Hepatocyte (in vitro differentiated cells): Measurements from ENCODE around the gene ARFGAP2. TPM values are rescaled to one million over a fixed set of nuclear protein-coding genes. Genes with fewer than 3 reads are reported as not detected.

Experiments used
- DNase-seq: peaks from one replicate; pipeline ENCODE4 v3.0.0-alpha.2; 2016; ENCODE audit warnings: low spot score
- H2AFZ ChIP-seq: fragments of 200-600 bp; sonication (generic); 2 replicates; pipeline ENCODE4 v1.6.0; 2016; ENCODE audit warnings: antibody characterized with exemption, mild to moderate bottlenecking
- H3K27ac ChIP-seq: fragments of 200-600 bp; sonication (generic); 2 replicates; pipeline ENCODE4 v1.5.1; 2016; ENCODE audit warnings: mild to moderate bottlenecking
- H3K27me3 ChIP-seq: fragments of 200-600 bp; sonication (generic); 2 replicates; pipeline ENCODE4 v1.6.1; 2016
- H3K36me3 ChIP-seq: fragments of 200-600 bp; sonication (generic); replicated peaks from 2 replicates; pipeline ENCODE4 v1.5.1; 2016; ENCODE audit warnings: low read depth; ENCODE audit not compliant: insufficient read depth
- H3K4me1 ChIP-seq: fragments of 200-600 bp; sonication (generic); 2 replicates; pipeline ENCODE4 v1.5.1; 2016; ENCODE audit warnings: mild to moderate bottlenecking, moderate library complexity; ENCODE audit not compliant: insufficient read depth
- H3K4me2 ChIP-seq: fragments of 200-600 bp; sonication (generic); 2 replicates; pipeline ENCODE4 v1.6.0; 2016
- H3K4me3 ChIP-seq: fragments of 200-600 bp; sonication (generic); 2 replicates; pipeline ENCODE4 v1.5.1; 2016; ENCODE audit warnings: mild to moderate bottlenecking
- H3K79me2 ChIP-seq: fragments of 200-600 bp; sonication (generic); 2 replicates; pipeline ENCODE4 v1.6.0; 2017; ENCODE audit warnings: mild to moderate bottlenecking
- H3K9me2 ChIP-seq: fragments of 200-600 bp; sonication (generic); replicated peaks from 2 replicates; pipeline ENCODE4 v1.6.0; 2017; ENCODE audit warnings: mild to moderate bottlenecking; ENCODE audit not compliant: insufficient read depth
- H3K9me3 ChIP-seq: fragments of 200-600 bp; sonication (generic); 2 replicates; pipeline ENCODE4 v1.5.1; 2016; ENCODE audit warnings: low read depth, mild to moderate bottlenecking
- H4K20me1 ChIP-seq: fragments of 200-600 bp; sonication (generic); 2 replicates; pipeline ENCODE4 v1.6.0; 2016; ENCODE audit warnings: mild to moderate bottlenecking; ENCODE audit not compliant: insufficient read depth, poor library complexity, severe bottlenecking
- CTCF ChIP-seq: fragments of 200-600 bp; sonication (generic); IDR thresholded peaks from 2 replicates; pipeline ENCODE4 v1.5.1; 2016; ENCODE audit warnings: antibody characterized with exemption, mild to moderate bottlenecking; ENCODE audit not compliant: poor library complexity
- EZH2 ChIP-seq: fragments of 200-600 bp; sonication (generic); IDR thresholded peaks from 2 replicates; pipeline ENCODE4 v1.6.1; 2016; ENCODE audit warnings: antibody characterized with exemption, mild to moderate bottlenecking, borderline replicate concordance
- EZH2phosphoT487 ChIP-seq: fragments of 200-600 bp; sonication (generic); IDR thresholded peaks from one replicate; pipeline ENCODE4 v1.6.1; 2018; ENCODE audit warnings: antibody characterized with exemption, mild to moderate bottlenecking, low read depth, moderate library complexity; ENCODE audit not compliant: unreplicated experiment, severe bottlenecking
- WGBS: methylation state at CpG from one replicate; pipeline ENCODE4 v1.1.6; 2016; ENCODE audit warnings: low lambda C conversion rate; ENCODE audit errors: missing lambda C conversion rate; 5-methylcytosine and 5-hydroxymethylcytosine counted together
- polyA plus RNA-seq: library from polyadenylated mRNA; unstranded; fragments of >200 nt; fragmentation: Nextera tagmentation; extraction: Ambion mirVana; gene quantifications from 2 replicates; pipeline ENCODE4 v1.2.1, GENCODE V29; 2016
- total RNA-seq: library from RNA; depleted of rRNA; stranded (reverse); fragments of >200 nt; gene quantifications from 2 replicates; pipeline ENCODE4 v1.2.3, GENCODE V29; 2014

The ARFGAP2 gene
- total and polyA plus RNA-seq, 2 experiments from 2014 or later, result 64.3 to 146 TPM

GRCh38 chr11:47152126-47152952, 24.3 kb downstream of the ARFGAP2 start:
- Histone ChIP-seq H3K4me1 (no peaks in the 10 kb centered on the region), H3K79me2 (no peaks in the 10 kb centered on the region), H3K4me2 (no peak overlapping the region), H3K27ac (no peak overlapping the region), H3K9me2 (no peaks in the 10 kb centered on the region), H4K20me1 (no peaks in the 10 kb centered on the region), H3K27me3 (no peaks in the 10 kb centered on the region), H3K9me3 (no peaks in the 10 kb centered on the region), H3K36me3 (no peaks in the 10 kb centered on the region), H3K4me3 (no peak overlapping the region), H2AFZ (no peak overlapping the region)
- WGBS, result 83% methylated on average over 16 of the region's 16 CpGs
- TF ChIP-seq EZH2 (no peak), EZH2phosphoT487 (no peak), CTCF (no peak)
- DNase-seq, result no peak

GRCh38 chr11:47149782-47150181, 26.9 kb downstream of the ARFGAP2 start:
- Histone ChIP-seq H3K27me3 (no peaks in the 10 kb centered on the region), H3K9me2 (no peaks in the 10 kb centered on the region), H3K27ac (no peak overlapping the region), H3K4me1 (no peaks in the 10 kb centered on the region), H3K79me2 (no peaks in the 10 kb centered on the region), H3K4me2 (no peak overlapping the region), H3K4me3 (no peak overlapping the region), H4K20me1 (no peaks in the 10 kb centered on the region), H3K9me3 (no peaks in the 10 kb centered on the region), H2AFZ (no peak overlapping the region), H3K36me3 (no peaks in the 10 kb centered on the region)
- TF ChIP-seq EZH2 (no peak), EZH2phosphoT487 (no peak), CTCF (no peak)
- no peak for DNase-seq
- 76% methylated on average over 2 of the region's 2 CpGs for WGBS

GRCh38 chr11:47148903-47149531, 27.7 kb downstream of the ARFGAP2 start:
- no peak overlapping the region for H3K4me3 ChIP-seq
- H4K20me1 ChIP-seq, result no peaks in the 10 kb centered on the region
- no peaks in the 10 kb centered on the region for H3K79me2 ChIP-seq
- no peak overlapping the region for H3K27ac ChIP-seq
- H3K27me3 ChIP-seq, result no peaks in the 10 kb centered on the region
- no peak overlapping the region for H3K4me2 ChIP-seq
- no peaks in the 10 kb centered on the region for H3K9me2 ChIP-seq
- no peaks in the 10 kb centered on the region for H3K36me3 ChIP-seq
- 82% methylated on average over 10 of the region's 10 CpGs for WGBS
- H2AFZ ChIP-seq, result no peak overlapping the region
- no peak for TF ChIP-seq CTCF
- TF ChIP-seq EZH2, result no peak
- TF ChIP-seq EZH2phosphoT487, result no peak
- DNase-seq, result no peak
- H3K9me3 ChIP-seq, result no peaks in the 10 kb centered on the region
- H3K4me1 ChIP-seq, result no peaks in the 10 kb centered on the region
